GM12892 (cell line): ENCODE measurements around the gene IL31.
"Not testable (repeated sequence)": the region's sequence is repeated elsewhere in the genome, so short reads cannot be mapped to it uniquely, and the experiment has no call there.

Experiments
- DNase-seq: peaks from one replicate; pipeline ENCODE4 v3.0.0; 2011; ENCODE audit not compliant: insufficient read length
- FAIRE-seq: peaks from 2 replicates; lab custom pipeline; 2011; peaks lifted over from hg19 to GRCh38; lab: Jason Lieb, UNC
- POLR2A ChIP-seq: IDR thresholded peaks from 2 replicates; pipeline ENCODE4 v1.6.1; 2011; ENCODE audit warnings: low read depth, low read length, control low read depth
- POLR2AphosphoS5 ChIP-seq: IDR thresholded peaks from 2 replicates; pipeline ENCODE4 v1.6.1; 2011; ENCODE audit warnings: low read depth, low read length, control low read depth
- TAF1 ChIP-seq: IDR thresholded peaks from 2 replicates; pipeline ENCODE4 v1.6.1; 2011; ENCODE audit warnings: low read depth, mild to moderate bottlenecking, control low read depth, low read length, borderline replicate concordance

The IL31 gene

DNA sequence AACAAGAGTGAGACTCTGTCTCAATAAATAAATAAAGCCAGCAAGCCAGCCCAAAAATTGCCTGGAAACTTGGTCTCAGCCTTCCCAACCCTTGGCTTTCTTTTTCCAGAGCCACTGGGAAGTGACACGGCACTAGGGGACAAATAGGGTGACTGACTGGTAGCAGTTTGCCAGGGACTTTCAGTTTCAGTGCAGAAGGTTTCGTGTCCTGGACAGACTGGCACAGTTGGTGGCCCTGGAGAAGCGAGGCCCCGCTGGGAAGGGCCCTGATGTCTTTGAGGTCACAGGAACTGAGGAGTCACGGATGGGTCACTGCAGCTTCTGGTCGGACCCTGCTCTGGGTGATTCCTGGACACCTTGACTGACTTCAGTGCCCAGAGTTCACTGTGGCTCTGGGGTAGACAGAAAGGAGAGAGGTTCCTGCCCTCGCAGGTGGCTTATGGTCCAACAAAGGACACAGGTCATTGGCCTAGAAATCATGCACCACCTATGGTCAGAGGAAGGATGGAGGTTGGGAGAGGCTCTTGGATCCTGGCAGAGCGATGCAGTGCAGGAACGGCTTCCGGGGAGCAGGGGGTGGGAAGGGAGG lies 11.6 kb upstream of the IL31 start:
- DNase-seq (no peak), FAIRE-seq (no peak)
- TF ChIP-seq POLR2AphosphoS5 (no peak), TAF1 (no peak), POLR2A (no peak)

DNA sequence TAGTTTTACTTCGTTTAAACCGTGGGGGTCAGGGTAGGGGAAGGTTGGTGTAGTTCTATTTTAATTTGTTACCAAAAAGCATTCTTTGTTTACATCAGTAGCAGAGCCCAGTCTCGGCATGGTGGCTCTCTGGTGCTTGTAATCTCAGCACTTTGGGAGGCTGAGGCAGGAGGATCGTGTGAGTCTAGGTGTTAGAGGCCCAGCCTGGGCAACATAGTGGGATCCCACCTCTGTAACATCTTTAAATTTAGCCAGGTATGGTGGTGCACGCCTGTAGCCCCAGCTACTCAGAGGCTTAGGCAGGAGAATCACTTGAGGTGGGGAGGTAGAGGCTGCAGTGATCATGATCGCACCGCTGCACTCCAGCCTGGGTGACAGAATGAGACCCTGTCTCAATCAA lies 11.1 kb upstream of the IL31 start:
- TF ChIP-seq POLR2A = no peak
- TF ChIP-seq POLR2AphosphoS5 = no peak
- no peak for TF ChIP-seq TAF1
- FAIRE-seq = no peak
- DNase-seq = no peak

DNA sequence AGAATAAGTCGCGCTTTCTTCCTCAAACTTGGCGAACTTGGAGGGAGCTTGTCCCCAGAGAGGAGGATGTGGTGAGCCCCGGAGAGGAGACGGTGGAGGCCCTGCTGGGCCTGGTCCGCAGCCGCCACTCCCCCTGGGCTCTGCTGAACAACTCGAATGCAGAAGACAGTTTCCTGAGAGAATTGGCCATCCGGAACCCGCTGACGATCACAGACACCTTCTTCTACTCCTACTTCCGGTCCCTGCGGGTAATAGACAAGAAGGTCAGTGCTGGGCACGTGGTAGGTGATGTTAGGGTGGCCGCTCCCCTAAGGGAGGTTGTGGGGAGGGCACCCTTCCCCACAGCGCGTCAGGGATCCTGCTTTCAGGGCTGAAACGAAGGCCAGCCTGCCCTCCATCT lies 10.5 kb upstream of the IL31 start:
- FAIRE-seq = no peak

DNA sequence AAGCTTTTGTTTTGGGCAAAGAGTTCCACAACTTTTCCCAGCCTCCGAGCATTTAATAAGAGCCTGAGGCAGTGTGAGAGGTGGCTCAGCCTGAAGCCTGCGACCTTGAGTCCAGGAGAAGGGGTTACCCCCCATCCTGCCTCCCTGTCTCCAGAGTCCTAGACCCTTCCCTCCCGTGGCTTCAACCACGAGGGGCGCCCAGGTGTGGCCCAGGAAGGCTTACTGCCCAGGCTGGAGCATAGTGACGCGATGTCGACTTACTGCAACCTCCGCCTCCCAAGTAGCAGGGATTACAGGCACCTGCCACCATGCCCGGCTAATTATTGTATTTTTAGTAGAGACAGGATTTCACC lies 9.5 kb upstream of the IL31 start:
- no peak for DNase-seq
- no peak for TF ChIP-seq POLR2AphosphoS5
- TF ChIP-seq TAF1 = no peak
- no peak for TF ChIP-seq POLR2A
- no peak for FAIRE-seq

More for the DNA sequence above, 10.5 kb upstream of the IL31 start:
- TF ChIP-seq POLR2AphosphoS5 (no peak), TAF1 (no peak), POLR2A (no peak)
- no peak for DNase-seq

DNA sequence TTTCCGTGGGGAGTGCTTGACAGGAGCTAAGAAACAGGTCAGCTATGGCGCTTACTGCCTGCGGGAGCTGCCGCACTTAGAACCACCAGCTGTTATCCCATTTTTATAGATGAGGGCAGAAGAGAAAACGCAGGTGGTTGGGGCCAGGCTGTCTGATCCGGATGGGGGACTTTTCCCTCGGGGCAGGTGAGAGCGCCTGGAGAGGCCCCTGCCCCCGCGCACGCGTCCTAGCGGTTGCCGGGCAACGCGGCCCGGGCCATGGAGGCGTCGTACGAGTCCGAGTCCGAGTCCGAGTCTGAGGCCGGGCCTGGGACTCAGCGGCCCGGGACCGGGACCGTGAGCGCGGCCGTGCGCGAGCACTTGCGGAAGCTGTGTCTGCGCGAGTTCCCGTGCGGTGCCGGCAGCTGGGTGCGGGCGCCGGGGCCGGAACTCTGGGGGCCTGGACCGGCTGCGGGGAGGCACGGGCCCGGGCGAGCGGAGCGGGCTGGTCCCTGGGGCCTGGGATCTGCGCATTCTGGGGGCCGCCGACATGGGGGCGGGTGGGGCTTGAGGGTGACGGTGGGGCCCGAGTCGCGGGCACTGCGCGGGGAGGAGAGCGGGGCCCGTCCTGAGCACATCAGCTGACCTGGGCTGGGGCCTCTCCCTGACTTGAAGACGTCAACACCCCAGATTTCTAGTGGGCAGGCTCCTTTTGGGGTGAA lies 9.0 kb upstream of the IL31 start, which contains the start of gene LRRC43:
TSS of gene LRRC43 (plus strand) at position 237 of the 701 bp plus-strand sequence. CDS start at position 259, 22 bp downstream.
- FAIRE-seq (no peak), DNase-seq (no peak)
- TF ChIP-seq POLR2A (no peak), POLR2AphosphoS5 (no peak), TAF1 (no peak)

DNA sequence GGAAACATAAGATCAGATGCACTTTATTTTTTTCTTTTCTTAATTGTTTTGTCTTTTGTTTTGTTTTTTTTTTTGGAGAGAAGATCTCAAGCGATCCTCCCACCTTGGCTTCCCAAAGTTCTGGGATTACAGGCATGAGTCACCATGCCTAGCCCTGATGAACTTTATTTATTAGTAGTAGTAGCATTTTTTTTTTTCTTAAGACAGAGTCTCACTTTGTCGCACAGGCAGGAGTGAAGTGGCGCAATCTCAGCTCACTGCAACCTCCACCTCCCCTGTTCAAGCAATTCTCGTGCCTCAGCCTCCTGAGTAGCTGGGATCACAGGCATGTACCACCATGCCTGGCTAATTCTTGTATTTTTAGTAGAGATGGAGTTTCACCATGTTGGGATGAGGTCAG lies 2.5 kb upstream of the IL31 start:
- not testable (repeated sequence) for FAIRE-seq, DNase-seq

DNA sequence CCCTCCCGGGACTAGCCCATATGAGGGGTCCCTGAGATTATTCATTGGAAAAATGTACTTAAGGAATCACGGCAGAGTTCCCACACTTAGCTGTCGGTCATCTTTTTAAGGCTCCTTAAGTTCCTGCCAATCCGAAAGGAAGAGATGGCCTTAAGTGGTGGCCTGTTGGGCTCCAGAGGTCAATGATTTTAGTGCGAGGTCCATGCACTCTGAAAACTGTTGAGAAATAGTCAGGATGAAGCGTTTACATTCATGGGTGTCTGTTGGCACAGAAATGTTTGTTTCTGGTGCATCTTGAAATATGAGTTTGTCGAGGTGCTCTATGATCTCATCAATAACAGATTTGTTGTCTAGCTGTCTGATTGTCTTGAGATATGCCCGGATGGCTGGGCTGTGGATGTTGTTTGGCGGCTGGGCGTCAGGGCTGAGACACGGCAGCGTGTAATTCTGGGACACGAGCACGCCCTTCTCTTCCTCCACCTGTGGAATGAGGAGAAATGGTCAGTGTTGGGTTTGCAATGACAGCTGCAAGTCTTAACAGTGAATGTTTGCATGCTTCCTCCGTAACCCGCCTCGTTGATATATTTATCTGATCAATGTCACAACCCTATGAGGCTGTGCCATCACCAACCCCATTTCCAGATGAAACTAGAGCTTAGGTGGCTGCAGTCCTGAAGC lies 1.6 kb downstream of the IL31 start:
- FAIRE-seq = no peak
- TF ChIP-seq POLR2AphosphoS5 (no peak), POLR2A (no peak), TAF1 (no peak)

DNA sequence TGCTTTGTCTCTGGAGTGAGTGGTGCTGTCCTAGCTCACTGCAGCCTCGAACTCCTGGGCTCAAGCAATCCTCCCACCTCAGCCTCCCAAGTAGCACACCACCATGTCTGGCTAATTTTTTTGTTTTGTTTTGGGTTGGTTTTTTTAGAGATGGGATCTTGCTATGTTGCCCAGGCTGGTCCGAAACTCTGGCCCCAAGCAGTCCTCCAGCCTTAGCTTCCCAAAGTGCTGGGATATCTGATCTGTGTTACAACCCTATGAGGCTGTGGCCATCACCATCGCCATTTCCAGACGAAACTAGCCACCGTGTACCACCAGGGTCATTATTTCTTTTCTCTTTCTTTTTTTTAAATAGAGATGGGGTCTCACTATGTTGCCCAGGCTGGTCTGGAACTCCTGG lies 2.6 kb downstream of the IL31 start:
- FAIRE-seq = no peak
- TF ChIP-seq POLR2A (no peak), TAF1 (no peak), POLR2AphosphoS5 (no peak)

More for the DNA sequence above, 1.6 kb downstream of the IL31 start:
- DNase-seq = no peak

DNA sequence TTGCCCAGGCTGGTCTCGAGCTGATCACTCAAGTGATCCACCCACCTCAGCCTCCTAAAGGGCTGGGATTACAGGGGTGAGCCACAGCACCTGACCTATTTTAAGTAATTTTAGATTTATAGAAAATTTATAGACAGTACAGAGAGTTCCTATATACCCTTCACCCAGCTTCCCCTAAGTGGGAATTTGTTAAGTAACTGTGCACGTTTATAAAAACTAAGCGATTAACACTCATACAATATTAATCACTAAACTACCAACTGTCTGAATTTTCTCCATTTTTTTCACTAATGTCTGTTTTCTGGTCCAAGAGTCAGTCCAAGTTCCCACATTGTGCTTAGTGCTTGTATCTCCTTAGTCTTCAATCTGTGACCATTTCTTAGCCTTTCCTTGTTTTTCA lies 5.5 kb downstream of the IL31 start:
- FAIRE-seq (no peak), DNase-seq (no peak)
- TF ChIP-seq TAF1 = no peak
- TF ChIP-seq POLR2AphosphoS5 = no peak
- no peak for TF ChIP-seq POLR2A

More for the DNA sequence above, 2.6 kb downstream of the IL31 start:
- DNase-seq = no peak

DNA sequence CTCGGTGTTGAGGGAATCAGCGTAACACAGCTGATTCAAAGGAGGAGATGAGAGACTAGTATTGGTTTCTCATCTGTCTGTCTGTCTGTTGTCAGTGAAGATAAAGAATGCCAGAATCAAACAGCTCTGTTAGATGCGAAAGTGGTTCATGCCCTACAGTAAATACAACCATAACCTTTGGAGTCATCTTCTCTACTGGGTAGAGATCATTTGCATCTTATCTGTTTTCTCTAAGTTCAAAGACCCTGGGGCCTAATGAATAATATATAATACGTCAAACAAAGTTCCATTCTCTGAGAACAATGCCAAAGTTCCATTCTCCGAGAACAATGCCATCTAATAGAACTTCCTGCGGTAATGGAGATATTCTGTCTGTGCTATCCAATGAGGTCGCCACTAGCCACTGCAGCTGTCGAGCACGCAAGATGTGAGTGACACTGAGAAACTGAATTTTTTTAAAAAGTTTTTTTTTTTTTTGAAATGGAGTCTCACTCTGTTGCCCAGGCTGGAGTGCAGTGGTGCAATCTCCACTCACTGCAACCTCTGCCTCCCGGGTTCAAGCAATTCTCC lies 6.6 kb downstream of the IL31 start:
- DNase-seq = no peak
- no peak for FAIRE-seq
- TF ChIP-seq TAF1 = no peak
- TF ChIP-seq POLR2A = no peak
- TF ChIP-seq POLR2AphosphoS5 = no peak

DNA sequence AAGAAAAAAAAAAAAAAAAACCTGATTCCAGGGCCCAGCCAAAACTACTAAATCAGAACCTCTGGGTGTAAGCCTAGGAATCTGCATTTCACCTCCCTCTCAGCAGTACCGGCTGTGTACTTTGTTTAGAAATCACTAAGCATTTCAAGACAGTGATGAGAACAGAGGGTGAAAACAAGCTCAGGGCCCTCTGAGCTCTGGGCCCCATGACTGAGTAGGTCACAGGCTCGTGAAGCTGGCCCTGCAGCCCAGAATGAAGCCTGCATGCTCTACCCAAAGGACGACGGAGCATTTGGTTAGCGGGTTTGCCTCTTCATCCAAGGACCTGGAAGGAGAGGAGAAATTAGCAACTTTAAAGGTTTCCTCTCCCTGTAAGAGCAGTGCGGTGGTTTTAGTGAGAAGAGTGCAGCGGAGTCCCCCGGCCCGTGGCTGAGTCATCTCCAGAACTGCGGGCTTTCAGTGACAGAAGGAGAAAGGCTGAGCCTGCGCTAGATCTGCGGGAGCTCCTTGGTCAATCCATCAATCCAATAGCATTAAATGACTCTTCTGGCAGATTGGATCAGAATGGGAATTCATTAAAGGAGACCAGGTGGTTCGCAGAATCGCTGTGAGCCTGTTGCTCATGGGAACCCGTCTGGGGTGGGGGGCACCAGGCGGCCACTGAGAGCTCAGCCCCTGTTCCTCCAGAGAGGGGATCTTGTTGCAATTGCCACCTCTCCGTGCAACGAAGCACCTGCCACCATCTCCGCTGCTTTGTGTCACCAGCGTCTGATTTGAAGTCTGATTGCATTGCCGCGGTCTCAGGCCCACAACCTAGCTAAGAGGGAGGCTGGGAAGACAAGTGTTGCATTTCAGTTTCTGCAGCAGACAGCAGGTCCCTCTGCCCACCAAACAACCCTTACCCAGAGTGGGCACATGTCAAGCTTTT lies 7.3 kb downstream of the IL31 start:
- no peak for TF ChIP-seq POLR2AphosphoS5
- TF ChIP-seq POLR2A = no peak
- no peak for TF ChIP-seq TAF1
- DNase-seq (no peak), FAIRE-seq (peak; percentile 70)
